Esophagus muscularis mucosa (tissue), 4 donors: ENCODE results near the gene PRF1. TPM values are rescaled to one million over a fixed set of nuclear protein-coding genes. Genes with fewer than 3 reads are reported as not detected.

ENCODE experiments used
- DNase-seq: peaks from one replicate; pipeline ENCODE4 v3.0.0-alpha.2; 2017; ENCODE audit errors: extremely low spot score
- H3K27ac ChIP-seq, 4 donors: fragments of 200-600 bp; sonication (generic); replicated peaks in 1 of 4; 1 replicate in 3 of 4; 2 replicates in 1 of 4; pipeline ENCODE4 v1.5.1; 2016 to 2019; ENCODE audit warnings: mild to moderate bottlenecking in 1 of 4
- H3K27me3 ChIP-seq, 4 donors: fragments of 200-600 bp; sonication (generic); one replicate each; pipeline versions ENCODE4 v1.5.1 to v1.6.0; 2016 to 2019
- H3K36me3 ChIP-seq, 4 donors: fragments of 200-600 bp; sonication (generic); one replicate each; pipeline ENCODE4 v1.5.1; 2016 to 2019
- H3K4me1 ChIP-seq, 4 donors: fragments of 200-600 bp; sonication (generic); one replicate each; pipeline ENCODE4 v1.5.1; 2016 to 2019
- H3K4me3 ChIP-seq, 4 donors: fragments of 200-600 bp; sonication (generic); 1 replicate in 2 of 4; 2 replicates in 2 of 4; pipeline ENCODE4 v1.5.1; 2016 to 2019; ENCODE audit warnings: mild to moderate bottlenecking in 4 of 4, moderate library complexity in 1 of 4
- H3K9me3 ChIP-seq, 4 donors: fragments of 200-600 bp; sonication (generic); 1 replicate in 3 of 4; 2 replicates in 1 of 4; pipeline ENCODE4 v1.5.1; 2016 to 2019
- CTCF ChIP-seq, 3 experiments: fragments of 200-600 bp in 2 of 3; fragments of 450-650 bp in 1 of 3; sonication (generic) in 2 of 3; IDR thresholded peaks; one replicate each; pipeline ENCODE4 v1.5.1; 2017 to 2019; ENCODE audit warnings: antibody characterized with exemption in 3 of 3, mild to moderate bottlenecking in 2 of 3, moderate library complexity in 1 of 3
- EP300 ChIP-seq: sonication (generic); formaldehyde crosslinking; IDR thresholded peaks from one replicate; pipeline ENCODE4 v1.6.1; 2017; ENCODE audit warnings: antibody characterized with exemption
- POLR2A ChIP-seq: fragments of 450-650 bp; IDR thresholded peaks from one replicate; pipeline ENCODE4 v1.6.1; 2017; ENCODE audit warnings: antibody characterized with exemption, moderate library complexity, mild to moderate bottlenecking, low read depth
- POLR2AphosphoS5 ChIP-seq, 2 donors: sonication (generic); formaldehyde crosslinking; IDR thresholded peaks; one replicate each; pipeline ENCODE4 v1.6.1; 2017; ENCODE audit warnings: antibody characterized with exemption in 2 of 2
- WGBS: methylation state at CpG from one replicate; pipeline ENCODE4 v1.1.5; 2018; 5-methylcytosine and 5-hydroxymethylcytosine counted together
- intact Hi-C: fragments of 100-400 bp; cut with DNase I; formaldehyde crosslinking; loops from one replicate; pipeline ENCODE4 v1.15.1; 2023
- total RNA-seq, 4 donors: library from RNA; depleted of rRNA; stranded (reverse); fragments of >200 nt; gene quantifications; one replicate each; pipeline versions ENCODE4 v1.1.0 to v1.2.1, GENCODE V29; 2016

The PRF1 gene
- total RNA-seq, 4 donors from 2014 or later, result 1.2 to 15.2 (median 2.4) TPM

GRCh38 chr10:70587045-70587658 lies 15.4 kb downstream of the PRF1 start:
- 83% methylated on average over 8 of the region's 8 CpGs for WGBS
- Histone ChIP-seq H3K4me1 (peaks cover 17 to 32% (median 21%) of the 10 kb centered on the region in 4 donors), H3K27ac (no peak overlapping the region), H3K36me3 (no peaks in the 10 kb centered on the region), H3K27me3 (no peaks in the 10 kb centered on the region), H3K4me3 (no peak overlapping the region), H3K9me3 (no peaks in the 10 kb centered on the region)
- no peak for DNase-seq
- TF ChIP-seq POLR2A (no peak), CTCF (IDR thresholded peaks at IDR 0.05) (no peak), EP300 (no peak), POLR2AphosphoS5 (IDR thresholded peaks at IDR 0.05) (no peak)
- intact Hi-C loops, result no loop called here

GRCh38 chr10:70586348-70586930 lies 16.1 kb downstream of the PRF1 start:
- Histone ChIP-seq H3K4me3 (no peak overlapping the region), H3K4me1 (peaks cover 17 to 32% (median 21%) of the 10 kb centered on the region in 4 donors), H3K27ac (no peak overlapping the region), H3K36me3 (no peaks in the 10 kb centered on the region), H3K9me3 (no peaks in the 10 kb centered on the region), H3K27me3 (no peaks in the 10 kb centered on the region)
- 92% methylated on average over 8 of the region's 8 CpGs for WGBS
- no peak for DNase-seq
- no peak for TF ChIP-seq CTCF (IDR thresholded peaks at IDR 0.05)
- TF ChIP-seq POLR2A, result no peak
- no peak for TF ChIP-seq POLR2AphosphoS5 (IDR thresholded peaks at IDR 0.05)
- no peak for TF ChIP-seq EP300
- intact Hi-C loops, result no loop called here

GRCh38 chr10:70585578-70586169 lies 16.9 kb downstream of the PRF1 start:
- Histone ChIP-seq H3K9me3 (no peaks in the 10 kb centered on the region), H3K27me3 (no peaks in the 10 kb centered on the region), H3K36me3 (no peaks in the 10 kb centered on the region), H3K4me3 (no peak overlapping the region), H3K4me1 (peaks cover 13 to 32% (median 20%) of the 10 kb centered on the region in 4 donors), H3K27ac (no peak overlapping the region)
- WGBS, result 92% methylated on average over 8 of the region's 8 CpGs
- intact Hi-C loops, result no loop called here
- TF ChIP-seq CTCF (IDR thresholded peaks at IDR 0.05) (no peak), EP300 (no peak), POLR2A (no peak), POLR2AphosphoS5 (IDR thresholded peaks at IDR 0.05) (no peak)
- DNase-seq, result no peak

GRCh38 chr10:70584909-70585544 lies 17.5 kb downstream of the PRF1 start:
- 73% methylated on average over 5 of the region's 7 CpGs for WGBS
- DNase-seq, result no peak
- intact Hi-C loops, result no loop called here
- H3K27ac ChIP-seq, result no peak overlapping the region
- no peaks in the 10 kb centered on the region for H3K27me3 ChIP-seq
- peaks cover 10 to 30% (median 15%) of the 10 kb centered on the region in 4 donors for H3K4me1 ChIP-seq
- H3K9me3 ChIP-seq, result no peaks in the 10 kb centered on the region
- H3K36me3 ChIP-seq, result no peaks in the 10 kb centered on the region
- TF ChIP-seq POLR2A (no peak), EP300 (no peak)
- H3K4me3 ChIP-seq, result no peak overlapping the region

- H3K36me3 ChIP-seq, result no peaks in the 10 kb centered on the region
- no peak overlapping the region for H3K27ac ChIP-seq
- H3K4me1 ChIP-seq, result peaks cover 8 to 23% (median 9%) of the 10 kb centered on the region in 4 donors
- intact Hi-C loops, result no loop called here
- WGBS, result 89% methylated on average over 11 of the region's 11 CpGs
- H3K4me3 ChIP-seq, result no peak overlapping the region
- H3K9me3 ChIP-seq, result no peaks in the 10 kb centered on the region
- TF ChIP-seq EP300 (no peak), CTCF (IDR thresholded peaks at IDR 0.05) (no peak), POLR2A (no peak), POLR2AphosphoS5 (IDR thresholded peaks at IDR 0.05) (no peak)
- no peak for DNase-seq
- no peaks in the 10 kb centered on the region for H3K27me3 ChIP-seq
Measured at GRCh38 chr10:70584366-70584765, 18.2 kb downstream of the PRF1 start.
